ENCODE results near the gene TXNDC5.

GRCh38 chr6:7841781-7842468 is 68.7 kb downstream of the TXNDC5 start:
- no peak for TF ChIP-seq CTCF (IDR thresholded peaks at IDR 0.05)
- no peak for TF ChIP-seq POLR2A (IDR thresholded peaks at IDR 0.05)

Data from Peyer's patch (tissue), 4 donors.